GM21526 (cell line): ENCODE data around the gene RPTOR.

ENCODE experiments used
- ATAC-seq: cut with Tn5 transposase; IDR thresholded peaks from one replicate; pipeline ENCODE4 v1.9.1; 2021; ENCODE audit warnings: moderate library complexity; ENCODE audit not compliant: unreplicated experiment, low FRiP score

RPTOR gene

DNA sequence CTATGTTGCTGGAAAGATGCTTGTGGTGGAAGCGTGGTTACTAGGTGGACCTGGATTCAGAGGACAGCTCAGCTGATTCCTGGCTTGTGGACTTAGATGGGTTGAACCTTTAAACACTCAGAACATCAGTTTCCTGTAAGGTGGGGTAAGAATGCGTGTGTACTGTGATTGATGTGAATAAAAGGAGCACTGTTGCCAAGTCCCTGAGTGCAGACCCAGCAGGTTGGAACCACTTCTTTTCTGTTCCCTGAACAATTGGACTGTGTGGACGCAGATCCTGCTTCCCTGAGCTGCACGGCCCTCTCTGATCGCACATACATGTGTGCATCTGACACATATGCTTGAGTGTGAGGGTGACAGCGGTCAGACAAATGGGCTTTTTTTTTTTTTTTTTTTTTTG is 37.5 kb downstream of the RPTOR start:
- ATAC-seq = no peak

DNA sequence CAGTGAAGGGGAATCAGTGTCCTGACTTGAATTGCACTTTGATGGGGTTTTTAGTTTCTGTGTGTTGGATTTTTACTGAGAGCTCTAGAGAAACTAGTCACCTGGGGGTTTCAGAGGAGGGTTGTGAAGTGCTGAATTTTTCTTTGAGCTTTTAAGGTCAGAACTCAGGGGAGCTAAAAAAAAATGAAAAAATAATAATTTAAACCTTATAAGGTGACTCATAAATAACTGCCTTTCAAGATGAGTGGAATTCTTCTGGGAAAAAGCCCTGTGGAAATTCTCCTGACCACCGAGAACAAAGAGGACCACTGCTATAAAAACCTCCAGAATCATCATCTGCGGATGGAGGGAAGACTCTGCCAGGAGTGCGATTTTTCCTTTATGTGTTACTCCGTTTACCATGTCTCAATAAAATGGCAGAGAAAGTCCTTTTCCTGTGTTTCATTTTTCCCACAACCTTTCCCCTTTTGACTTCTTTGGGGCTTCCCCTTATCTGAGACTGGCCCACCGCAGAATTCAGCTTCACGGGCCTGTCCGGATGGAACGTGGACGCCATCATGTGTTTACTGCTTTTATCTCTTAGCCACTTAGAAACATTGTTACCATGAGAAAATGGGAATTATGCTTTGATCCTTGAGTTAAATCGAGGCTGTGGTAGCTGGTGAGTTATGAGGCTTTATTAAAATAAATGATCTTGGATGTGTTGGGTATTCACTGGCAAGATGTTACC is 39.7 kb downstream of the RPTOR start:
- ATAC-seq = no peak

DNA sequence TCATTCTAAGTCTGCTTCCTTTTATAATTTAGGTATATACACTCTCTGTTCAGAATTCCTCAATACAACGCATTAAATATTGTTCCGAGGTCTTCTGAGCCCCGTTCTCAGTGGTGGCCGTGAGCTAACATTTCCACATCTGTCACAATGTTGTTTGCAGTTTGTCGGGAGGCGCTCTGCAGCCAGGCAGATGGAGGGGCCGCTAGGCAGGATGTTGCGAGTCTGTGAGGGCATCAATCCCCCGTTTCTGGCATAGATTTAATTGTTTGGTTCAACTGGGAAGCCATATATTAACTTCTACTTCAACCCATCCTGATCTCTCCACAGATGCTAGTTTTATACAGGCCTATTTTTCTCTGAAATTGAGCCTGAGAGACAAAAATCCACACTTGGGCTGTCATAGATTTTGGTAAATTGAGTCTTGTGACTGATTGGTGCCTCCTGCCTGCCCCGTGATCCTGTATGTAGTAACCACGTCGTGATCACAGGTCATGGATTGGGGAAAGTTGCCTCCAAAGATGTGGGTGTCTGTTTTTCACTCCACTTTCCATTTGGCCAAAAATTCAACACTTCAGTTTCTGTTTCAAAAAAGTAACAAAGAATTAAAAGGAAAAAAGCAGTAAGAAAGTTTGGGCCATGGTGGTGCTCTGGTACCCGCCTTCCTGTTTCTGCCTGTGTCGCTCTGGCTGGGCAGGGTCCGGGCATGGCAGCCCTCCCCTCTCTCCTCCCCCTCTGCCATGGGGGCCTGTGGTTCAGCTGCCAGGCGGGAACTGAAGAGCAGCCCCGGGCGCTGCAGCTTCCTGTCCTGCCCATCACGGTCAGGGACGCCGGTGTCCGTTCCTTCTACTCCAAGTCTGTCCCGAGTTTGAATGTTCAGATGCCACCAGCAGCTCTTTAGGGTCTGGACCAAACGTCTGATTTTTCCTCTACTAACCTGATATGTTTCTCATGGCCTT is 41.5 kb downstream of the RPTOR start:
- ATAC-seq = no peak

DNA sequence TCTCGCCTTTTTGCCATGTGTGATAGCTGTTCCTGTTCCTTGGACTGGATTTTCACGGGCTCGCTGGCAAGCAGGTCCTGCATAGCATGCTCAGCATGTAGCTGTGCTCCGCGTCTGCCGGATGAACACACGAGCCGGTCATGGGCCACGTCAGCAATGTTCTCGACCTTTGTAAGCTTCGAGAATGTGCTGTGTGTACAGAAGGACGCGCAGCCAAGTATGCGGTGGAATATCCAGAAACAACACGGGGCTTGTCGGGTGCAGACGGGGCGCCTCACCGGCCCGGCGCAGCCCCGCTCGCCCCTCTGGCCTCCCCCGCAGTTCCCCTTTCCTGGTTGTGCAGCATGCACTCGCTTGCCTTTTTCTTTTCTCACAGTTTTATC is 42.2 kb downstream of the RPTOR start:
- ATAC-seq = no peak

DNA sequence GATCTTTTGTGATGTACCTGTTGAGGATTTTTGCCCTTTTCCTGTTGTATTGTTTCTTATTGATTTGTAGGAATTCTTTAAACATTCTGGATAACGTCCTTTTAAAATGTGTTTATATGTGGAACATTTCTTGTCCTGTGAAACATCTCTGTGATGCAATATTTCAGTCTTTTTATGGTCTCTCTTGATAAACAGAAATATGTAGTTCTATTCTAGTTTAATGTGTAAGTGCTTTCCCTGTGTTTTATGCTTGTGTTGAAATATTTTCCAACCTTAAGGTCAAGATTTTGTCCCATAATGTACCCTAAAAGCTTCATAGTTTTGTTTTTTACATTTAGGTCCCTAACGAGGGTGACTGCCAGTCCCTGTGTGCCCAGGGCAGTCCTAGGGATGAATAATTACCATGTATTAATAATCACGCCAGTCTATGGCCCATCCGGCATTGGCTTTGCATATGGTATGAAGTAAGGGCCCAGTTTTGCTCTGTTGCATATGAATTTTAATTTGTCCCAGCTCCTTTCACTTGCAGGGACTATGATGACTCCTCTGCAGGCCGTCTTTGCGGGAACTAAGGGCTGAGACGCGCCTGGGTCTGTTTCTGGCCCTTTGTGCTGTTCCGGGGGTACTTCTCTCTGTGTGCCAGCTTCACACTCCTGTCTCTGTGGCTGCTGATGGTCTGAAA is 44.2 kb downstream of the RPTOR start:
- ATAC-seq = no peak

DNA sequence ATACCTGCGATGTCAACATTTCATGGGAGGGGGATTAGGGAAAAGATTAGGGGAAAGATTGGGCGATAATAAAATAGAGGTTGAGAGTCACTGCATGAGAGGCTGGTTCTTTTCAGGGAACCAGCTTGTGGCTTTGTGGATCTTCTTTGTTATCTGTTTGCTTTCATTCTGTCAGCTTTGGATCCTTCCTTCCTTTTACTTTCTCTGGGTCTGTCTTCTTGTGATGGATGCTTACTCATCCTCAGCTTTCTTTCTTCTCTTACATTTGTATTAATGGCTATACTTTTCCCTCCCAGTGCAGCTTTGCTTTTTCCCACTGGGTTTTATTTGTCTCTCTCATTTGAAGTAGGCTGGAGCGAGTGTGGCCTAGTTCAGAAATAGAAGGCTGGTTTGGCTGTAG is 47.1 kb downstream of the RPTOR start:
- no peak for ATAC-seq

DNA sequence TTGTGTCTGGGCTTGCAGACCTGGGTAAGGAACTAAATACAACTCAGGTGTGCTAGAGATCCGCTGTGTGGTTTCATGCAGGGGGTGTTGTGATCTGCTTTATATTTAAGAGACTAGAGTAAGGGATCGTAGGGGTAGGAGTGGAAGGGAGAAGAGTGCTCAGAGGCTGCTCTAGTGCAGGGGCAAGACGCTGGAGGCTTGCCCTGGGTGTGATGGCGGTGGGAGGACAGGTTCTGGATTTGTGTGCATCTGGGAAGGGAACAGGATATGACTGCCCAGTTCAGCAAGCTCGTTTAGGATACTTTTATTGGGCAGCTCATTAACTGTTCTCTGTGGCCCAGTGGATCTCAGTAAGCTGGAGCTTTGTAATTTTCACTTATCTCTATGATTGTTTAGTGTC is 47.6 kb downstream of the RPTOR start:
- ATAC-seq = no peak

DNA sequence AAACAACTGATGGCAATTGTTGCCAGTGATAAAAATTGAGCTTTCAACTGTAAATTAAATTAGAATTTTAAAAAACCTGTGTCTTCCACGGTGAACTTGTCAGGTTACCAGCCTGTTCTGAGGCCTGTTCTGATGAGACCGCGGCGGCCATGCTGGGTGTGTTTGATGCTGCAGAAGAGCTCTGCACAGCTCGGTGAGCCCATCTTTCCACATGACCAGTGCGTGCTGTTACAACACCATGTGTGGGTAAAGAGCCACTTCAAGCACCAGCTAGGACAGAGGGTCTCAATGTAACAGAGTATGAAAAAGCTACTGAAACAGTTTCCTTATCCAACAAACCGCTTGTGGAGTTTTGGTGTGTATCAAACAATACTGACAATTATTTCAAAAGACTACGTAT is 48.5 kb downstream of the RPTOR start:
- no peak for ATAC-seq

DNA sequence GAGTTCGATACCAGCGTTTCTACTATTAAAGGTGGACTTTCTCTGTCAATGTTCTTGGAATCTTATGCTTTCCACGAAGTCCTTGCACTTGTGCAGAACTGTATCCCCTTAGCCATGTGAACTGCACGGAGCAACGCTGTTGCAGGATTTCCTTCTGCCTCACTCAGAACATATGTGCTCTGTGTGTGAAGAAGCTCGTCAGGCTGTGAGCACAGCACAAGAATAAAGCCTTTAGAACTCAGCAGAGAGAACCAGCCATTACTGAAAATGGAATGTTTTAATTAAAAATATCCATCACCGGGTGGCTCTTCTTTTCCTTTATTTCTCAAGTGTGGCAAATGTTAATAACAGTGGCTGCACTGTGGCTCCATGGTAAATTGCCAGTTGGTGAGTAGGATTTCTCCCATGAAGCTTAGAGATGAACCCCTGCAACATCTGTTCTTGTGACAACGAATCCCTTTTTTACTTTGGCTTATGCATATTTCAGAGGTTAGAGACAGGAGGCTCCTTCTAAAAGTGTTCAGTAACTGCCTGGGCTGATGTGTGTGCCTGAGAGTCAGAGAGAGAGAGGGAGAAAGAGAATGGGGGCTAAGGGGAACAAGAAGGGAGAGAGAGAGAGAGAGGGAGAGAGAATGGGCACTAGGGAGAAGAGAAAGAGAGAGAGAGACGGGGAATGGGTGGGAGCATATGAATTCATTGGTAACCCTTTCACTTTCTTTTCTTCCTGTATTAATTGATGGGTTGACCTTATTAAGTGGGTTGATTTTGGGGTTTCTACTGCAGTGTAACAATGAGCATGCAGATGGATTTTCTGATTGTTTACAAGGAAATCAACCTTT is 50.0 kb downstream of the RPTOR start:
- no peak for ATAC-seq

DNA sequence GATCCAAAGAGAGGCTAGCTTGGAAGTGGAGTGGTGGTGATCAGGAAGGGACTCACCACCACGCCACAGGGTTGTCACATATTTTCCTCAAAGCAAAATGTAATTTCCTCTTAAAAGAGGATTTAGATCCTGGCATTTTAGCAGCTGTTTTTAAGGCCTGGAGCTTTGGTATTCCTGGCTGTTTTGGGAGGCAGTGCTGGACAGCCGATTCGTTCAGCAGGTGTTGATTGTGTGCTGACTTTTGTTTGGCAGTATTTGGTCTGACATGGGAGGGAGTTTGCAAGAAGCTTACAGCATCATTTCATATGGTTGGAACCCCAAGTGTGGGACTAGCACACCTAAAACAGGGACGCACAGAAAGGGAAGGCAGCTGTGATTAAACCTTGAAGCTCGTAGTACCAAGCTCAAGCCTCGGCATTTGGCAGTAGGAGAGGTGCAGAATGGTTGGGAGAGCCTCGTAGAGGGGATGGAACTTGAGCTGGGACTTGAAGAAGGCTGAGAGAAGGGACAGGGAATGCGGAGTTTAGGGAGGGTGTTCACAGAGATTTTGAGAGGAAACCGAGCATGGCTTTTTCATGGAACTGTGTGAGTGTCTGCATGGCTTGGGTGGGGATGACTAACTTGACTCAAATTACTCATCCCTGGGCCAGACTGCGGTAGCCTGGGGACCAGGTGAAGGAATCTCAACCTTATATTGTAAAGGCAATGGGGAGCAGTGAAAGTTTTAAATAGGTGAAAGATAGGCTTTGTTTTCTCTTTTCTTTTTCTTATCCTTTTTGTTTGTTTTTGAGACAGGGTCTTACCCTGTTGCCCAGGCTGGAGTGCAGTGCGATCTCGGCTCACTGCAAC is 52.3 kb downstream of the RPTOR start:
- ATAC-seq = no peak

DNA sequence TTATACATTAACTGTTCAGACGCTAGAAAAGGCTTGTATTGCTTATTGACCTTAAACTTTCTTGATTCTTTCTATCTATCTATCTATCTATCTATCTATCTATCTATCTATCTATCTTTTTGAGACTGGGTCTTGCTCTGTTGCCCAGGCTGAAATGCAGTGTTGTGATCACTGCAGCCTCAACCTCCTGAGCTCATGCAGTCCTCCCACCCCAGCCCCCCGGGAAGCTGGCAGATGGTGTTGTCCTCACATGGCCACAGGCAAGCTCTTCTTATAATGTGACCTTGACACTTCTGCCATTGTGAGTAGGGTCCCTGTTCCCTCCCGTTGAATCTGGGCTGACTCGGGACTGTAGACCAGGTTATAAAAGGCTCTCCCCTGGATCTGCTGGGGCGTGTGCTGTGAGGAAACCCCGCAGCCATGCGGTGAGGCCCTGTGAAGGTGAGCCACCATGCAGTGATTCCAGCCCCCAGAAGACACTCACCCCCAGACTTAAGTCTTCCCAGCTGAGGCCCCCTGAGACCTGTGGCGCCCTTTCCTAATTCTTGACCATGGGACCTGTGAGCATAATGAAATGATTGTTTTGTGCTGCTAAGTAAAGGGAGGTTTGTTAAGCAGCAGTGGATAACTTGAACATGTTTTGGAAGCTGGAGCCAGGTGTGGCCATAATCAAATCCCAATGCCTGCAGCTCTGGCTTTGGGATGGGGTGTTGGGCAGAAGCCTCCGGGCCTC is 54.3 kb downstream of the RPTOR start:
- no peak for ATAC-seq

DNA sequence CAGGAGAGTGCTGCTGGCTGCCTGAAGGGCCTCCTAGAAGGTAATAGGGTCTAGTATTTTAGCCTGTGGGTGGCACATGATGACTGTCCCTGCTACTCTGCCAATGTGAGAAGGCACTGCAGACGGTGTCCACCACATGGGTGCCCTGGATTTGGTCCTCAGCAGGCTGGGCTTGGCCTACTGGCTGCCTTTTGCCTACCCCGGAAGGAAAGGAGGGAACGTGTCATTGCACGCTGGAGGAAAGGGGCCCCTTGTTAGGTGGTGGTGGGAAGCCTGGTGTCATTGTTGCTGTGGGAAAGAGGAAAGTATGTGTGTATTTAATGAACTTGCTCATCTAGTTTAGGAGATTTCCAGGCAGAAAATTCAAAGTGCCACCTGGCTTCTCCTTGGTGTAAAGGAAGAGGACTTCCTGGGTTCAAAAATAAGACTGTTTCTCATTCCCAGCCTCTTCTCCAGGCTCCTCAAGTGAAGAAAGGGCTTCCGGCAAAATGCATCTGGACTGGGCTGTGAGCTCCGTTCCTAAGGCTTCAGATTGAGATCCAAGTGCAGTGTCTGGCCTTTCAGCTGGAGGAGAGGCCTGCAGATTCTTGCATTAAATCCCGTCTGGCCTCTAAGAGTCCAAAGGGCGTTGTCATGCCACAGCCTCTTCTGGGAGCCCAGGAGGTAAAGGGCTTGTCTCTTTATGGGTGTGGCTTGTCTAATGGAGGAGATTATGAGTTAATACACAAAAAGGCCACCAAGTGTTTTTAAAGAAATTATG is 55.1 kb downstream of the RPTOR start:
- no peak for ATAC-seq

DNA sequence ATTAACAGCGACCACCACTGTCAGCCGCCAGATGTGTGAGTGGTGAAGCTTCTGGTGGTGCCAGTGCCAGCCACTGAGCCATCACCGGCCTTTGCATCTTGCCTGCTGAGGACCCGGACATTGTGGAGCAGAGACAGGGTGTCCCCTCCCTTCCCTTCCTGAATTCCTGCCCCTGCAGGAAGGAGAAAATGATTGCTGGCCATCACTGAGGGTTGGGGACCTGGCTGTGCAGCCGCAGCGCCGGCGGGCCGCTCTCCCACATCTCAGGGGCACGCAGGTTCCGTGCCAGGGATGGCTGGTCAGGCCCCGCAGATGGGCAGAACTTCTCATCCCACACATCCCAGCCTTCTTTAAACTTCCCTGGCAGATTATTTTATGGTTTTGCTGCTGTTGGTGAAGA is 56.5 kb downstream of the RPTOR start:
- ATAC-seq = no peak

DNA sequence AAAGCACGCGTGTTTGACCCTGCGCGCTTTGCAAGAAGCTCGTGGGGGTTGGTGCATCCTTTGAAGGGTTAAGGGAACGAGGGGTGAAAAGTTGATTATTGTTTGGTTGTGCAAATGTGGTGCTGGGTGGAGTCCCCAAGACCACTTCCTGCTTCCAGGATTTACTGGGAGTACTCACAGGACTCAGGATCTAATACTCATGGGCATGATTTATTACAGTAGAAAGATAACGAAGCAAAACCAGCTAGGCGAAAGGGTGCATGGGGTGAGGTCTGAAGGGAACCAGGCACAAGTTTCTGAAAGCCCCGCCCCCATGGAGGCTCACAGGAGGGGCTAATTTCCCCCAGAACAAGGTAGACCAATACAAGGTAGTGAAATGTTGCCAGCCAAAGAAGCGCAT is 58.8 kb downstream of the RPTOR start:
- ATAC-seq = no peak

DNA sequence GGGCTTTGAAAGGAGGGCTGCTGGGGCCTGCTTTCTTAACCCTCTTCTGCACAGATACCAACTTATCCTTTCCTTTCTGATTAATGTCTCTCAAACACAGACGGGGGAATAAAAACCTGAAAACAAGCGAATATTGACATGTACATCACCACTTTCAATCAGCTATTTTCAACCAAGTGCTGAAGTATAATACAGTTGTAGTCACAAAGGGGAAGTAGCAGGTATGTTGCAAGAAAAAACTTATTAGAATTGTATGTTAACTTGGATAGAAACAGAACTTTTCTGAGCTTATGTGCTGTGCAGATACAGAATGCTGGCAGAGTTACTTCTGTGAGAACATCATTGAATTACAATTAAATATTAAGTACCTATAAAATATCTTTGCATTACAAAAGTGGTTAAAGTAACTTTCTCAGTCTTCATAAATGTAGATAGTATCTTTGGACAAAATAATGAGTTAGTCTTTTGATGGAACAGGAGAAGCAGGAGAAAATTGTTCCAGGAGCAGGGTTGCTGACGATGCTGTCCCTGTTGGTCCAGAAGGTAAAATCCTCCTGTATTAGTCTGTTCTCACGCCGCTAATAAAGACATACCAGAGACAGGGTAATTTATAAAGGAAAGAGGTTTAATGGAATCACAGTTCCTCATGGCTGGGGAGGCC is 59.5 kb downstream of the RPTOR start:
- no peak for ATAC-seq

DNA sequence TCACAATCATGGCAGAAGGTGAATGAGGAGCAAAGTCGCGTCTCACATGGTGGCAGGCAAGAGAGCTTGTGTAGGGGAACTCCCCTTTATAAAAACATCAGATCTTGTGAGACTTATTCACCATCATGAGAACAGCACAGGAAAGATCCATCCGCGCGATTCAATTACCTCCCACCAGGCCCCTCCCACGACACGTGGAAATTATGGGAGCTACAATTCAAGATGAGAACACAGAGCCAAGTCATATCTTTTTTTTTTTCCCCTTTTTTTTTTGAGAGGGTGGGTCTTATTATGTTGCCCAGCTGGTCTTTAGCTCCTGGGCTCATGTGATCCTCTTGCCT is 60.0 kb downstream of the RPTOR start:
- ATAC-seq = no peak

DNA sequence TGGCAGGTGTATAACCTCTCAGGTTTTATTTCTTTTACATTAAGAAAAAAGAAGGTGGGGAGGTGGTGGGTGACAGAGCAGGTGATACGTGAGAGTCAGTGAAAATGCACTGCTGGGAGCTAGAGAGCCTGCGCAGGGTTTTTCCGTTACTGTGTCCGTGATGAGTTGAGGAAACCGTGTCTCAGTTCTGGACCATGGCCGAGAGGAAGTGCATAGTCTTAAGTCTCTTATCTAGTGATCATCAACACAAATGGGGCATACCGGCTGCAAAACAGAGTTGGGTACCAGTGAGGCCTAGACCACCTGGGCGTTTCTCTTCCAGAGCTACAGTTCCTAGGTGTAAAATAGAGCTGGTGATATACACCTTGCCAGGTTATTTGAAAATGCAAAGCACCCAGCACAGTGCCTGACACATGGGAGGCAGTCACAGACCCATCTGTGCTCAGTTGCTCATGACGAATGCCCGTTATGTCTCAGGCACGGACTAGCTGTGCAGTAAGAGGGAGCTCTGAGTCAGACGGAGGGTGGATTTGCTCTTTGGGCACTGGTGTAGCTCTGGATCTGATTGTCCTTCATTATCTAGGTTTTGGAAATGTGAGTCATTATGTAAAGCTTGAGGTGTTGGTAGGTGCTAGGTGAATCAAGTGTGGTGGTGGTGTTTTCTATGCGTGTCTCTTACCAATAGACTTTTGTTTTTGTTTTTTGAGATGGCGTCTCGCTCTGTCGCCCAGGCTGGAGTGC is 60.9 kb downstream of the RPTOR start:
- peak; percentile 60 for ATAC-seq
